Parathyroid adenoma (tissue), 2 donors: ENCODE measurements around the gene VNN1.

Experiments used
- H2AFZ ChIP-seq: fragments of 300-600 bp; sonication (generic); one replicate; pipeline ENCODE4 v1.7.0; 2017; ENCODE audit warnings: antibody characterized with exemption, mild to moderate bottlenecking
- H3K27ac ChIP-seq: fragments of 300-600 bp; sonication (generic); one replicate; pipeline ENCODE4 v1.7.0; 2017
- H3K27me3 ChIP-seq: fragments of 300-600 bp; sonication (generic); one replicate; pipeline ENCODE4 v1.7.0; 2017; ENCODE audit warnings: low read length; ENCODE audit not compliant: control insufficient read depth, insufficient read depth
- H3K36me3 ChIP-seq: fragments of 300-600 bp; sonication (generic); one replicate; pipeline ENCODE4 v1.7.0; 2017; ENCODE audit warnings: low read length; ENCODE audit not compliant: control insufficient read depth, insufficient read depth
- H3K4me1 ChIP-seq: fragments of 300-600 bp; sonication (generic); one replicate; pipeline ENCODE4 v1.7.0; 2017; ENCODE audit warnings: control low read depth
- H3K4me2 ChIP-seq: fragments of 300-600 bp; sonication (generic); one replicate; pipeline ENCODE4 v1.7.0; 2017; ENCODE audit warnings: low read length
- H3K4me3 ChIP-seq: fragments of 300-600 bp; sonication (generic); one replicate; pipeline ENCODE4 v1.7.0; 2017; ENCODE audit warnings: low read depth, low read length
- H3K79me2 ChIP-seq: fragments of 300-600 bp; sonication (generic); one replicate; pipeline ENCODE4 v1.7.0; 2017; ENCODE audit warnings: control low read depth
- H3K9ac ChIP-seq: fragments of 300-600 bp; sonication (generic); one replicate; pipeline ENCODE4 v1.7.0; 2017; ENCODE audit warnings: mild to moderate bottlenecking
- H3K9me3 ChIP-seq: fragments of 300-600 bp; sonication (generic); one replicate; pipeline ENCODE4 v1.7.0; 2017; ENCODE audit warnings: low read length; ENCODE audit not compliant: control insufficient read depth
- CTCF ChIP-seq: fragments of 300-600 bp; sonication (generic); IDR thresholded peaks from one replicate; pipeline ENCODE4 v1.7.0; 2017; ENCODE audit warnings: antibody characterized with exemption, mild to moderate bottlenecking
- donor health status: primary hyperparathyroidism.

Gene VNN1

GRCh38 chr6:132693478-132693877, 20.4 kb downstream of the VNN1 start:
- H3K9me3 ChIP-seq: no peaks in the 10 kb centered on the region
- no peak for TF ChIP-seq CTCF
- no peak overlapping the region for H3K4me2 ChIP-seq
- H3K4me1 ChIP-seq: no peaks in the 10 kb centered on the region
- no peaks in the 10 kb centered on the region for H3K79me2 ChIP-seq
- no peak overlapping the region for H3K4me3 ChIP-seq
- no peak overlapping the region for H3K9ac ChIP-seq
- H3K27me3 ChIP-seq: no peaks in the 10 kb centered on the region
- H3K27ac ChIP-seq: no peak overlapping the region
- no peaks in the 10 kb centered on the region for H3K36me3 ChIP-seq
- H2AFZ ChIP-seq: no peak overlapping the region

- no peaks in the 10 kb centered on the region for H3K36me3 ChIP-seq
- no peak for TF ChIP-seq CTCF
Measured at GRCh38 chr6:132690678-132691077, 23.2 kb downstream of the VNN1 start.

GRCh38 chr6:132687306-132687705, 26.5 kb downstream of the VNN1 start:
- Histone ChIP-seq H3K27me3 (no peaks in the 10 kb centered on the region), H3K4me2 (no peak overlapping the region), H3K4me1 (no peaks in the 10 kb centered on the region), H3K27ac (no peak overlapping the region), H3K36me3 (no peaks in the 10 kb centered on the region), H2AFZ (no peak overlapping the region), H3K79me2 (no peaks in the 10 kb centered on the region), H3K9ac (no peak overlapping the region), H3K9me3 (no peaks in the 10 kb centered on the region), H3K4me3 (no peak overlapping the region)
- TF ChIP-seq CTCF: no peak

More at GRCh38 chr6:132690678-132691077, 23.2 kb downstream of the VNN1 start:
- no peaks in the 10 kb centered on the region for H3K9me3 ChIP-seq
- H3K4me3 ChIP-seq: no peak overlapping the region
- H3K9ac ChIP-seq: no peak overlapping the region
- H3K27me3 ChIP-seq: no peaks in the 10 kb centered on the region
- H3K4me1 ChIP-seq: no peaks in the 10 kb centered on the region
- H3K4me2 ChIP-seq: no peak overlapping the region
- no peaks in the 10 kb centered on the region for H3K79me2 ChIP-seq
- no peak overlapping the region for H2AFZ ChIP-seq
- no peak overlapping the region for H3K27ac ChIP-seq

GRCh38 chr6:132686531-132686930, 27.3 kb downstream of the VNN1 start:
- Histone ChIP-seq H3K27ac (no peak overlapping the region), H3K4me2 (no peak overlapping the region)

More at GRCh38 chr6:132686531-132686930, 27.3 kb downstream of the VNN1 start:
- TF ChIP-seq CTCF: no peak
- H3K9ac ChIP-seq: no peak overlapping the region
- H3K36me3 ChIP-seq: no peaks in the 10 kb centered on the region
- no peaks in the 10 kb centered on the region for H3K27me3 ChIP-seq
- H3K9me3 ChIP-seq: no peaks in the 10 kb centered on the region
- H3K79me2 ChIP-seq: no peaks in the 10 kb centered on the region
- no peak overlapping the region for H3K4me3 ChIP-seq
- H3K4me1 ChIP-seq: no peaks in the 10 kb centered on the region
- H2AFZ ChIP-seq: no peak overlapping the region
